T-cell (primary cell): ENCODE measurements around the gene ZNF106. TPM values are rescaled to one million over a fixed set of nuclear protein-coding genes. Genes with fewer than 3 reads are reported as not detected.

Source experiments
- ATAC-seq, 4 experiments: fragments of 200-7000 bp in 3 of 4; fragments of 150-1000 bp in 1 of 4; cut with Tn5 transposase; replicated peaks in 1 of 4; 1 replicate in 3 of 4; 2 replicates in 1 of 4; pipeline ENCODE4 v1.10.0; 2021; ENCODE audit warnings: moderate library complexity in 3 of 4, mild to moderate bottlenecking in 2 of 4, moderate number of reproducible peaks in 1 of 4
- CTCF ChIA-PET, 2 donors: fragments of 300-600 bp; sonication (Branson Sonifier 250); formaldehyde crosslinking; loops; one replicate each; lab custom pipeline; 2022; ENCODE audit warnings: antibody characterized with exemption in 2 of 2; lab: Charles Lee
- POLR2A ChIA-PET, 2 donors: fragments of 300-600 bp; sonication (Branson Sonifier 250); formaldehyde crosslinking; loops; one replicate each; lab custom pipeline; 2022; ENCODE audit warnings: antibody characterized with exemption in 2 of 2; lab: Charles Lee
- DNase-seq, 35 experiments: peaks; one replicate each; pipeline versions ENCODE4 v3.0.0 to v3.0.0-alpha.2; 2013 to 2023
- H3K27ac ChIP-seq: one replicate; pipeline ENCODE4 v1.5.1; 2013; ENCODE audit warnings: low read length
- H3K27me3 ChIP-seq, 2 experiments: replicated peaks in 1 of 2; 1 replicate in 1 of 2; 2 replicates in 1 of 2; pipeline versions ENCODE4 v1.6.1 to v1.7.0; 2013; ENCODE audit warnings: low read length in 1 of 2, mixed read lengths in 1 of 2; ENCODE audit not compliant: control insufficient read depth in 2 of 2, insufficient read depth in 2 of 2; ENCODE audit errors: extremely low read depth in 1 of 2
- H3K36me3 ChIP-seq, 2 donors: 1 replicate in 1 of 2; 2 replicates in 1 of 2; pipeline versions ENCODE4 v1.6.1 to v1.7.0; 2013; ENCODE audit warnings: low read length in 1 of 2; ENCODE audit not compliant: control insufficient read depth in 2 of 2, insufficient read depth in 1 of 2; ENCODE audit errors: extremely low read depth in 1 of 2
- H3K4me1 ChIP-seq, 2 experiments: 1 replicate in 1 of 2; 2 replicates in 1 of 2; pipeline versions ENCODE4 v1.6.1 to v1.7.0; 2013; ENCODE audit warnings: low read length in 2 of 2, mixed read lengths in 1 of 2; ENCODE audit not compliant: insufficient read depth in 2 of 2, control insufficient read depth in 1 of 2; ENCODE audit errors: extremely low read depth in 1 of 2
- H3K4me3 ChIP-seq, 2 donors: 1 replicate in 1 of 2; 2 replicates in 1 of 2; pipeline versions ENCODE4 v1.5.1 to v1.7.0; 2013; ENCODE audit warnings: mild to moderate bottlenecking in 2 of 2, low read length in 1 of 2, moderate library complexity in 1 of 2; ENCODE audit not compliant: control insufficient read depth in 1 of 2; ENCODE audit errors: extremely low read depth in 1 of 2
- H3K9me3 ChIP-seq: 2 replicates; pipeline ENCODE4 v1.7.0; 2013
- H3K27ac Mint-ChIP-seq, 2 donors: one replicate each; pipeline ENCODE4 v1.8.0; 2020 to 2021; ENCODE audit warnings: mild to moderate bottlenecking in 2 of 2, mixed read lengths in 2 of 2
- H3K27me3 Mint-ChIP-seq, 2 donors: one replicate each; pipeline ENCODE4 v1.8.0; 2021 to 2022; ENCODE audit warnings: mixed read lengths in 2 of 2
- H3K36me3 Mint-ChIP-seq: one replicate; pipeline ENCODE4 v1.8.0; 2021; ENCODE audit warnings: mixed read lengths
- H3K4me1 Mint-ChIP-seq, 3 donors: one replicate each; pipeline ENCODE4 v1.8.0; 2020 to 2022; ENCODE audit warnings: mixed read lengths in 3 of 3, mild to moderate bottlenecking in 1 of 3
- H3K4me3 Mint-ChIP-seq, 3 donors: one replicate each; pipeline ENCODE4 v1.8.0; 2020 to 2022; ENCODE audit warnings: mild to moderate bottlenecking in 3 of 3, mixed read lengths in 3 of 3, moderate library complexity in 3 of 3
- H3K9me3 Mint-ChIP-seq, 3 donors: one replicate each; pipeline ENCODE4 v1.8.0; 2020 to 2022; ENCODE audit warnings: mixed read lengths in 3 of 3
- WGBS: methylation state at CpG from one replicate; pipeline ENCODE4 v1.1.5; 2013; ENCODE audit warnings: missing lambda C conversion rate; ENCODE audit not compliant: insufficient coverage; 5-methylcytosine and 5-hydroxymethylcytosine counted together
- total RNA-seq, 35 experiments: library from RNA in 6 of 35; stranded (reverse) in 6 of 35; fragments of 120-200 nt in 1 of 35; gene quantifications; one replicate each; pipeline versions ENCODE4 v1.2.1 to v1.2.4 and lab custom pipeline; 2013 to 2026

ZNF106 gene
- total RNA-seq, 5 donors from 2014 or later (not counting 1 experiment from before 2014, with no cell fraction given) = 33.1 to 41.1 (median 36.7) TPM

DNA sequence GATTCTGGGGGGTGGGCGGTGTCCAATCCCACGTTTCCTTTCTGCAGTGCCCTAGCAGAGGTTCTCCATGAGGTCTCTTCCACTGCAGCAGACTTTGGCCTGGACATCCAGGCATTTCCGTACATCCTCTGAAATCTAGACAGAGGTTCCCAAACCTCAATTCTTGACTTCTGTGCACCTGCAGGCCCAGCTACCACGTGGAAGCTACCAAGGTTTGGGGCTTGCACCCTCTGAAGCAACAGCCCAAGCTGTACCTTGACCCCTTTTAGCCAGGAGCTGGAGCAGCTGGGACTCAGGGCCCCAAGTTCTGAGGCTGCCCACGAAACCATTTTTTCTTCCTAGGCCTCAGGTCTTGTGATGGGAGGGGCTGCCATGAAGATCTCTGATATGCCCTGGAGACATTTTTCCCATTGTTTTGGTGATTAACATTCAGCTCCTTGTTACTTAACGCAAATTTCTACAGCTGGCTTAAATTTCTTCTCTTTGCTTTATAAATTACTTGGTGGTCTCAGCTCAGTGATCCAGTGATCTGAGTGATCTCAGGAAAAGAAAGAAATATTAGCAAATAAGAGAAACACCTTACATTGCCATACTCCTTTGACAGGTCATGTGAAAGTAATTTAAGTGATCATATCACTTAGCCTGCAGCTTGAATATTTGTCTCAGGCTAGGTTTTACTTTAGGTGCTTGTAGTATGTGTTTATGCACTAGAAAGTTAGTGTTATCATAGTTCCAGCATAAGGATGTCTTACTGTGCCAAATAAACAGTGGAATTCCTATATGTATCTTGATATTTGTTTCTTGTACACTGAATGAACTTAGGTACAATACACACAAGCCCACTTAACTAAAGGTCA is 7.5 kb upstream of the ZNF106 start:
- Histone ChIP-seq H3K27ac (no peak overlapping the region), H3K27me3 (no peaks in the 10 kb centered on the region)
- POLR2A ChIA-PET = interaction anchor here (0.6 to 0.9 kb wide), 3 partner anchors 9 to 526 kb away, joined by 3 read pairs; partner anchors contain the start of gene EHD4 (in 1 of the 2)

DNA sequence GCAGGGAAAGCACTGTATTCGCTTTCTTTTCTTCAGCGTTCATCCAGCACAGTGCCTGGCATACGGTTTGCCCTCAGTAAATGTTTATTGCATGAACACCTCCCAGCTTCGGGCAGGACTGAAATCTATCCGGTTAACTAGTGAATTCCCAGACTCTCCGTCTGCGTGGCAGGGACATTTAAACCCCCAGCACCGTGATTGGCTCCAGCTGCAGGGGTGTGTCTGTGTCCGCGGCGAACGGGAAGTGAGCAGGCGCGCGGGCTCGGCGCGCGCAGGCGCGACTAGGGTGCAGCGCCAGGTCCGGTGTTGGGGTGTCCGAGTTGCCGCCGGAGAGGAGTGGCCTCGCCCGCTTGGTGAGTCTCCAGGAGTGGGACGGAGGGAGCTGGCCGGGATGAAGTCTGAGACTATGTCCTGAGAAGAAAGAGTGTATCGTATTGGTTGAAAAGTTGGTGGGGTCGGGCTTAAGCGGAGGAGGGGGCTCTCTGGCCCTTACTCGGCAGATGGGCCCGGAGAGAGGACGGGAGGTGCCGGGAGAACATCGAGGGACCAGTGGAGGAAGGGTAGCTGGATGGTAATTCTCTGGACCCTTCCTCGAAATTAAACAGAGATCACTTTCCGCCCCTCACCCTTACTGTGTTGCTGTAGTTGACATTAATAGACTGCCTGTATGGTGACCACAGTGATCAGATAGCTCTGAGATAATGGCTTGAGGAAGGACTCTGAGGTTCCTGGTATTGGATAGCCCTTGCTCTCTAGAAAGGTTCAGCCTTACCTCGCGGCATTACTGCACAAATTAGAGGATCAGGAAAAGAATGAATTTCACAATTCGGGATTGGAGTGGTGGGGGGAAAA is 4.6 kb upstream of the ZNF106 start, which contains the start of gene SNAP23:
TSS of gene SNAP23 (plus strand) at position 274 of the 852 bp plus-strand sequence. CDS start 16,213 bp downstream, outside the sequence.
- ATAC-seq (peak; percentile 89 to 92 (median 91)), DNase-seq (peak; percentile 59 to 87 (median 74))
- Mint-ChIP-seq H3K27ac (peak within 1 kb of the TSS; percentile 95 to 97), H3K36me3 (no peaks in the 10 kb centered on the region), H3K4me3 (peak within 1 kb of the TSS; percentile 97 to 98 (median 98)), H3K4me1 (peaks cover 72 to 81% (median 72%) of the 10 kb centered on the region in 3 donors), H3K9me3 (no peaks in the 10 kb centered on the region), H3K27me3 (no peaks in the 10 kb centered on the region)
- ChIA-PET CTCF (interaction anchor here in 1 of 2 donors (1.3 kb wide), 1 partner anchor 80 kb away, joined by 3 read pairs; the partner anchor contains the start of gene STARD9), POLR2A (interaction anchor here in 1 of 2 donors (1.2 kb wide), 1 partner anchor 53 kb away, joined by 3 read pairs; the partner anchor contains the start of genes HAUS2 and LRRC57)
- peak within 1 kb of the TSS; percentile 85 to 94 for H3K4me3 ChIP-seq
- no peaks in the 10 kb centered on the region for H3K27me3 ChIP-seq
- H3K36me3 ChIP-seq = no peaks in the 10 kb centered on the region
- under 1% methylated on average over 30 of the region's 43 CpGs for WGBS
- H3K27ac ChIP-seq = peak within 1 kb of the TSS; percentile 53
- H3K4me1 ChIP-seq = peaks cover 28 to 52% of the 10 kb centered on the region in 2 experiments
- H3K9me3 ChIP-seq = no peaks in the 10 kb centered on the region

More for the DNA sequence above, 7.5 kb upstream of the ZNF106 start:
- Mint-ChIP-seq H3K36me3 (no peaks in the 10 kb centered on the region), H3K27ac (peak overlapping the region; percentile 21 to 61), H3K4me1 (peaks cover 68 to 73% (median 73%) of the 10 kb centered on the region in 3 donors), H3K9me3 (no peaks in the 10 kb centered on the region), H3K4me3 (peak overlapping the region in 2 of 3 donors; percentile 1 to 97), H3K27me3 (no peaks in the 10 kb centered on the region)
- H3K4me1 ChIP-seq = peaks cover 21 to 44% of the 10 kb centered on the region in 2 experiments
- 80% methylated on average over 2 of the region's 6 CpGs for WGBS
- no peak for ATAC-seq
- no peaks in the 10 kb centered on the region for H3K9me3 ChIP-seq
- H3K36me3 ChIP-seq = peaks cover 0 to 3% of the 10 kb centered on the region in 2 donors
- CTCF ChIA-PET = no interaction called here
- H3K4me3 ChIP-seq = no peak overlapping the region
- no peak for DNase-seq

DNA sequence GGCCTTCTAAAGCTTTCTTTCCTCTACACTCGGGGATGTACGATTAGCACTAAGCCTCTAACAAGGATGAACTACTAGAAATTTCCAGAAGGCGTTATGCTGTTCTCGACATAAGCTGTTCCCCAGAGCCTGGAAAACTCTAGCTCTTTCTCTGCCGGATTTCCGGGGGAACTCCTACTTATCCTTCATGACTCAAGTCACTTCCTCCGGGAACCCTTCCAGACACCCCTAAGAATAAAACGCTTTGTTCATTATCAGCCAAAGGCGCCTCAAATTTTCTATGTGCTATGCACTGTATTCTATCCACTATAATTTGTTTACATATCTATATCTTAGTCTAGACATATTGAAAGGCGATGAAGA is 4.0 kb upstream of the ZNF106 start:
- Mint-ChIP-seq H3K27ac (peak overlapping the region; percentile 95 to 97), H3K4me1 (peaks cover 66 to 79% (median 67%) of the 10 kb centered on the region in 3 donors), H3K4me3 (peak overlapping the region; percentile 97 to 98 (median 98)), H3K27me3 (no peaks in the 10 kb centered on the region), H3K9me3 (no peaks in the 10 kb centered on the region), H3K36me3 (no peaks in the 10 kb centered on the region)
- H3K27me3 ChIP-seq = no peaks in the 10 kb centered on the region
- peak overlapping the region; percentile 53 for H3K27ac ChIP-seq
- ChIA-PET POLR2A (interaction anchor here in 1 of 2 donors (1.2 kb wide), 1 partner anchor 54 kb away, joined by 3 read pairs; the partner anchor contains the start of genes HAUS2 and LRRC57), CTCF (interaction anchor here in 1 of 2 donors (1.3 kb wide), 1 partner anchor 80 kb away, joined by 3 read pairs; the partner anchor contains the start of gene STARD9)
- H3K4me3 ChIP-seq = peak overlapping the region; percentile 85 to 94
- WGBS = 19% methylated on average over 7 of the region's 10 CpGs
- no peaks in the 10 kb centered on the region for H3K36me3 ChIP-seq
- H3K4me1 ChIP-seq = peaks cover 29 to 54% of the 10 kb centered on the region in 2 experiments
- peak in 1 of 35 experiments; percentile 51 for DNase-seq
- ATAC-seq = no peak
- H3K9me3 ChIP-seq = no peaks in the 10 kb centered on the region

DNA sequence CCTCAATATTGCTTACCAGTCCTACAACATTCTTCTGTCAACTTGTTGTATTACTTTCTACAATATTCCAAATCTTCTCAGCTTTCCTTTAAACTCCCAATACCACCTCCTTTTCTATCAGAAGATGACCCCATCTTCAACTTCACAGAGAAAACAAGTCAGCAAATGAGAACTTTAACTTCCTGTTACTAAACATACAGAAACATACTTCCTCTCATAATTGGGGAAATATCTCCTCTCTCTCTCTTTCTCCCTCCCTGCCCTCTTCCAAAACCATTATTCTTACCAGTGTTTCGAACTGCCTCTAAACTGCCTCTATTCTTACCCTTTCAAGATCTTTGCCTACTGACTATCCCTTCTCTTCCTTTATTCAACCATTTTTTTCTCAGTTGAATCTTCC is 2.7 kb upstream of the ZNF106 start:
- ChIA-PET POLR2A (interaction anchor here (0.6 kb wide), 2 partner anchors 22 to 81 kb away, joined by 3 to 4 read pairs; no protein-coding TSS in a partner anchor), CTCF (no interaction called here)
- peak overlapping the region; percentile 74 to 79 for H3K27ac Mint-ChIP-seq
- no peaks in the 10 kb centered on the region for H3K27me3 Mint-ChIP-seq
- H3K4me1 Mint-ChIP-seq = peaks cover 63 to 76% (median 63%) of the 10 kb centered on the region in 3 donors
- ATAC-seq (no peak), DNase-seq (no peak)
- H3K9me3 ChIP-seq = no peaks in the 10 kb centered on the region
- WGBS = 73% methylated on average over 1 of the region's 1 CpG
- no peaks in the 10 kb centered on the region for H3K9me3 Mint-ChIP-seq
- no peak overlapping the region for H3K4me3 ChIP-seq
- no peaks in the 10 kb centered on the region for H3K36me3 Mint-ChIP-seq
- no peak overlapping the region for H3K27ac ChIP-seq
- H3K27me3 ChIP-seq = no peaks in the 10 kb centered on the region
- H3K36me3 ChIP-seq = no peaks in the 10 kb centered on the region
- H3K4me3 Mint-ChIP-seq = peak overlapping the region; percentile 51 to 97 (median 65)
- peaks cover 30 to 62% of the 10 kb centered on the region in 2 experiments for H3K4me1 ChIP-seq

DNA sequence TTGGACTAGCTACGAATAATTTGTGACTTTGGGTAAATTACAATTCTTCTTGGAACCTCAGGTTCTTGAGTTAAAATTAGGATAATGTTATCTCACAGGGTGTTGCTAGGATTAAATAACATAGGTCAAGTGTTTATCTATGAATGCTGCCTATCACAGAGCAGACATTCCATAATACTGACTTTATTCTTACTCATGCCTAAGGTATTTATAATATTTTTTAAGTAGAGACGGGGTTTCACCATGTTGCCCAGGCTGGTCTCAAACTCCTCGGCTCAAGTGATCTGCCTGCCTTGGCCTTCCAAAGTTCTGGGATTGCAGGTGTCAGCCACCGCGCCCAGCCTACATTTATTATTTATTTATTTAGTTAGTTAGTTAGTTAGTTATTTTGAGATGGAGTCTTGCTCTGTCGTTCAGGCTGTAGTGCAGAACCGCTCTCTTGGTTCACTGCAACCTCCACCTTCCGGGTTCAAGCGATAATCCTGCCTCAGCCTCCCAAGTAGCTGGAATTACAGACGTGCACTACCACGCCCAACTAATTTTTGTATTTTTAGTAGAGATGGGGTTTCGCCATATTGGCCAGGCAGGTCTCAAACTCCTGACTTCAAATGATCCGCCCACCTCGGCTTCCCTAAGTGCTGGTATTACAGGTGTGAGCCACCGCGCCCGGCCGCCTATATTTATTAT is 741 bp upstream of the ZNF106 start:
- DNase-seq (no peak), ATAC-seq (no peak)
- Mint-ChIP-seq H3K4me1 (peaks cover 57 to 72% (median 59%) of the 10 kb centered on the region in 3 donors), H3K9me3 (no peaks in the 10 kb centered on the region), H3K36me3 (no peaks in the 10 kb centered on the region), H3K4me3 (peak overlapping the region; percentile 95 to 98 (median 96)), H3K27me3 (no peaks in the 10 kb centered on the region), H3K27ac (peak overlapping the region; percentile 97 to 98)
- WGBS = 85% methylated on average over 7 of the region's 18 CpGs
- ChIA-PET POLR2A (interaction anchor here (0.5 to 0.6 kb wide), 3 partner anchors 83 to 1194 kb away, joined by 3 to 5 read pairs (median 3); partner anchors contain the start of genes GANC (in 1 of the 2), STARD9 (in 1 of the 2) and TMEM87A (in 1 of the 2)), CTCF (no interaction called here)
- Histone ChIP-seq H3K36me3 (no peaks in the 10 kb centered on the region), H3K27me3 (no peaks in the 10 kb centered on the region), H3K4me1 (peaks cover 29 to 47% of the 10 kb centered on the region in 2 experiments), H3K9me3 (no peaks in the 10 kb centered on the region), H3K4me3 (peak overlapping the region; percentile 93 to 100), H3K27ac (peak overlapping the region; percentile 89)
